PFSK-1 (cell line): ENCODE measurements around the gene LHFPL3.

Experiments
- POLR2AphosphoS5 ChIP-seq: IDR thresholded peaks from 2 replicates; pipeline ENCODE4 v1.6.1; 2012; ENCODE audit warnings: low read depth, mild to moderate bottlenecking, control low read depth, low read length, moderate library complexity
- SIN3A ChIP-seq: IDR thresholded peaks from 2 replicates; pipeline ENCODE4 v1.6.1; 2012; ENCODE audit warnings: mild to moderate bottlenecking, low read length, moderate library complexity, borderline replicate concordance; ENCODE audit not compliant: insufficient read depth
- TAF1 ChIP-seq: IDR thresholded peaks from 2 replicates; pipeline ENCODE4 v1.6.1; 2012; ENCODE audit warnings: low read length, control low read depth, borderline replicate concordance; ENCODE audit not compliant: insufficient read depth

- TF ChIP-seq SIN3A = no peak
- TF ChIP-seq TAF1 = no peak
- no peak for TF ChIP-seq POLR2AphosphoS5
Observed at GRCh38 chr7:104700336-104700735, 371.9 kb downstream of the LHFPL3 start.
